Transverse colon (tissue), 4 donors: ENCODE measurements around the gene VGLL2.

Source experiments
- CTCF ChIP-seq, 5 experiments: fragments of 200-600 bp in 3 of 5; fragments of 450-650 bp in 2 of 5; sonication (generic) in 3 of 5; IDR thresholded peaks; 1 replicate in 2 of 5; 2 replicates in 3 of 5; pipeline ENCODE4 v1.5.1; 2016 to 2017; ENCODE audit warnings: antibody characterized with exemption in 5 of 5, inconsistent platforms in 3 of 5, mild to moderate bottlenecking in 2 of 5, moderate library complexity in 1 of 5
- POLR2A ChIP-seq: fragments of 450-650 bp; IDR thresholded peaks from one replicate; pipeline ENCODE4 v1.6.1; 2016; ENCODE audit warnings: antibody characterized with exemption, mild to moderate bottlenecking, moderate library complexity
- POLR2AphosphoS5 ChIP-seq, 3 donors: sonication (generic); formaldehyde crosslinking; IDR thresholded peaks; one replicate each; pipeline ENCODE4 v1.6.1; 2016; ENCODE audit warnings: antibody characterized with exemption in 3 of 3

GRCh38 chr6:117309611-117310010, 44.3 kb downstream of the VGLL2 start:
- TF ChIP-seq POLR2A = no peak
- TF ChIP-seq CTCF (IDR thresholded peaks at IDR 0.05) = no peak
- no peak for TF ChIP-seq POLR2AphosphoS5 (IDR thresholded peaks at IDR 0.05)
